ENCODE data around the gene PPP1R8. TPM values are rescaled to one million over a fixed set of nuclear protein-coding genes. Genes with fewer than 3 reads are reported as not detected.

The PPP1R8 gene
- total RNA-seq, 1 experiment from 2014 or later, result 39.5 TPM

- no peak for TF ChIP-seq AFF4 (CRISPR knock-in tag; IDR thresholded peaks at IDR 0.05; ENCODE audit: borderline replicate concordance)
- TF ChIP-seq HMGXB4 (CRISPR knock-in tag; IDR thresholded peaks at IDR 0.05), result no peak
Measured at GRCh38 chr1:27868556-27868931, 38.0 kb downstream of the PPP1R8 start (continued).

- ATAC-seq, result no peak
- no peak for TF ChIP-seq ZNF317 (CRISPR knock-in tag; IDR thresholded peaks at IDR 0.05; ENCODE audit: borderline replicate concordance, low read depth)
- 0 out of 2 replicates have a peak, but pooled peaks have one; percentile 37 for TF ChIP-seq USF1 (CRISPR knock-in tag; IDR thresholded peaks at IDR 0.05)
Measured at GRCh38 chr1:27868932-27869718, 38.5 kb downstream of the PPP1R8 start.

GRCh38 chr1:27869719-27870085, 39.1 kb downstream of the PPP1R8 start:
- no peaks in the 10 kb centered on the region for H3K9me3 Mint-ChIP-seq
- peaks cover 6% of the 10 kb centered on the region for H3K27me3 Mint-ChIP-seq (ENCODE audit: low read depth)
- ChIA-PET CTCF (interaction anchor here (0.7 to 1.6 kb wide), 4 partner anchors 12 to 253 kb away, joined by 3 to 8 read pairs (median 4); no protein-coding TSS in a partner anchor), POLR2A (interaction anchor here (0.6 kb wide), 1 partner anchor 18 kb away, joined by 5 read pairs; no protein-coding TSS in a partner anchor)
- TF ChIP-seq E2F1 (CRISPR knock-in tag; IDR thresholded peaks at IDR 0.05) (no peak), ZNF232 (CRISPR knock-in tag; IDR thresholded peaks at IDR 0.05) (no peak), GTF2I (CRISPR knock-in tag; conservative IDR thresholded peaks at IDR 0.05) (no peak), CTCF (IDR thresholded peaks at IDR 0.05) (no peak), ZNF532 (CRISPR knock-in tag; IDR thresholded peaks at IDR 0.05; ENCODE audit: borderline replicate concordance) (no peak), GRHL2 (CRISPR knock-in tag; IDR thresholded peaks at IDR 0.05; ENCODE audit: insufficient replicate concordance, severe bottlenecking) (no peak), ZBTB43 (CRISPR knock-in tag; IDR thresholded peaks at IDR 0.05) (no peak), SMAD3 (CRISPR knock-in tag; IDR thresholded peaks at IDR 0.05; ENCODE audit: borderline replicate concordance) (no peak), IRF1 (CRISPR knock-in tag; IDR thresholded peaks at IDR 0.05) (no peak)
- ATAC-seq (no peak), DNase-seq (ENCODE audit: low spot score) (no peak)
- no peaks in the 10 kb centered on the region for H3K36me3 Mint-ChIP-seq
- no peak overlapping the region for H3K27ac Mint-ChIP-seq
- peaks cover 17% of the 10 kb centered on the region for H3K4me1 Mint-ChIP-seq
- H3K4me3 Mint-ChIP-seq, result no peak overlapping the region

More at GRCh38 chr1:27868932-27869718, 38.5 kb downstream of the PPP1R8 start:
- no peaks in the 10 kb centered on the region for H3K9me3 Mint-ChIP-seq
- H3K27me3 Mint-ChIP-seq (ENCODE audit: low read depth), result peaks cover 6% of the 10 kb centered on the region
- ChIA-PET POLR2A (interaction anchor here (0.6 kb wide), 1 partner anchor 19 kb away, joined by 5 read pairs; no protein-coding TSS in a partner anchor), CTCF (interaction anchor here (0.7 to 1.6 kb wide), 4 partner anchors 12 to 253 kb away, joined by 3 to 8 read pairs (median 4); no protein-coding TSS in a partner anchor)
- H3K36me3 Mint-ChIP-seq, result no peaks in the 10 kb centered on the region
- peaks cover 17% of the 10 kb centered on the region for H3K4me1 Mint-ChIP-seq
- DNase-seq (ENCODE audit: low spot score), result no peak
- no peak overlapping the region for H3K27ac Mint-ChIP-seq
- no peak overlapping the region for H3K4me3 Mint-ChIP-seq

All from WTC11 (cell line).